Kidney (tissue), 14 donors: ENCODE measurements around the gene PDGFRA. TPM values are rescaled to one million over a fixed set of nuclear protein-coding genes. Genes with fewer than 3 reads are reported as not detected.

ENCODE experiments used
- DNase-seq, 5 donors: peaks; one replicate each; pipeline ENCODE4 v3.0.0-alpha.2; 2013 to 2020
- FAIRE-seq: peaks from 2 replicates; lab custom pipeline; 2012; peaks lifted over from hg19 to GRCh38; lab: Jason Lieb, UNC
- H3K27ac ChIP-seq, 2 donors: one replicate each; pipeline ENCODE4 v1.7.0; 2013; ENCODE audit warnings: low read depth in 2 of 2, low read length in 2 of 2, inconsistent platforms in 1 of 2
- H3K27me3 ChIP-seq: one replicate; pipeline ENCODE4 v1.7.1; 2013; ENCODE audit warnings: low read length, inconsistent platforms; ENCODE audit not compliant: control insufficient read depth, insufficient read depth
- H3K36me3 ChIP-seq, 3 donors: one replicate each; pipeline versions ENCODE4 v1.7.0 to v1.7.1; 2013; ENCODE audit warnings: low read length in 3 of 3, control low read depth in 1 of 3, inconsistent platforms in 1 of 3; ENCODE audit not compliant: insufficient read depth in 3 of 3, control insufficient read depth in 2 of 3
- H3K4me1 ChIP-seq, 3 donors: one replicate each; pipeline versions ENCODE4 v1.7.0 to v1.7.1; 2013; ENCODE audit warnings: low read length in 3 of 3, inconsistent platforms in 1 of 3, low read depth in 1 of 3; ENCODE audit not compliant: control insufficient read depth in 2 of 3, insufficient read depth in 2 of 3
- H3K4me3 ChIP-seq, 3 donors: one replicate each; pipeline versions ENCODE4 v1.7.0 to v1.8.1; 2013; ENCODE audit warnings: low read length in 3 of 3, control low read depth in 1 of 3, inconsistent platforms in 1 of 3
- H3K9ac ChIP-seq, 3 donors: one replicate each; pipeline versions ENCODE4 v1.7.0 to v1.7.1; 2013; ENCODE audit warnings: low read length in 3 of 3, control low read depth in 1 of 3, inconsistent platforms in 1 of 3
- H3K9me3 ChIP-seq, 3 donors: one replicate each; pipeline versions ENCODE4 v1.7.0 to v1.7.1; 2013; ENCODE audit warnings: low read length in 3 of 3, control low read depth in 1 of 3, inconsistent platforms in 1 of 3; ENCODE audit not compliant: control insufficient read depth in 2 of 3, insufficient read depth in 1 of 3
- CTCF ChIP-seq: IDR thresholded peaks from 3 replicates; pipeline ENCODE4 v1.5.1; 2012; ENCODE audit warnings: mild to moderate bottlenecking, moderate library complexity, borderline replicate concordance; ENCODE audit not compliant: insufficient read depth; ENCODE audit errors: extremely low read depth
- intact Hi-C: fragments of 100-400 bp; cut with DNase I; formaldehyde crosslinking; loops from one replicate; pipeline ENCODE4 v1.11.1; 2022
- polyA plus RNA-seq: library from polyadenylated mRNA; stranded (reverse); fragments of 350-450 nt; fragmentation: Illumina TruSeq; extraction: RNeasy Lipid Tissue Mini Kit (QIAGEN cat#74804); gene quantifications from one replicate; pipeline ENCODE4 v1.2.3, GENCODE V29; 2014; ENCODE audit warnings: low read depth, low replicate concordance; ENCODE audit not compliant: insufficient read depth
- total RNA-seq: library from RNA; stranded (reverse); fragmentation: NEBNext Ultra II Directional; extraction: Animal tissue kit (Norgen Biotek cat#: 25700); gene quantifications from one replicate; pipeline ENCODE4 v1.2.1, GENCODE V29; 2021
- donor health status: control.
- donor health status: control.
- donor health status: control.
- donor health status: control.
- donor health status: control.
- donor health status: DM: yes; HTN: yes; CAD: no.
- donor health status: Normal renal cell carcinoma (clear cell type).

The PDGFRA gene
- total and polyA plus RNA-seq, 2 donors from 2014 or later: 12.3 to 71.0 TPM

- Histone ChIP-seq H3K9ac (no peak overlapping the region), H3K27ac (peak overlapping the region in 1 of 2 donors; percentile 9), H3K4me1 (peaks cover 0 to 8% (median 2%) of the 10 kb centered on the region in 3 donors), H3K36me3 (no peaks in the 10 kb centered on the region), H3K4me3 (no peak overlapping the region), H3K27me3 (no peaks in the 10 kb centered on the region), H3K9me3 (peaks cover 0 to under 1% (median 0%) of the 10 kb centered on the region in 3 donors)
- DNase-seq (no peak), FAIRE-seq (no peak)
- TF ChIP-seq CTCF: no peak
- intact Hi-C loops: no loop called here
Measured at GRCh38 chr4:54278216-54278615, 49.1 kb downstream of the PDGFRA start.

GRCh38 chr4:54281054-54281766 lies 52.1 kb downstream of the PDGFRA start:
- H3K4me1 ChIP-seq: peaks cover 0 to 8% (median 2%) of the 10 kb centered on the region in 3 donors
- TF ChIP-seq CTCF: no peak
- no peaks in the 10 kb centered on the region for H3K27me3 ChIP-seq
- peak in 1 of 5 donors; percentile 82 for DNase-seq
- no peak overlapping the region for H3K4me3 ChIP-seq
- H3K36me3 ChIP-seq: no peaks in the 10 kb centered on the region
- intact Hi-C loops: no loop called here
- H3K9me3 ChIP-seq: peaks cover 0 to 3% (median 0%) of the 10 kb centered on the region in 3 donors
- peak; percentile 11 for FAIRE-seq
- no peak overlapping the region for H3K9ac ChIP-seq
- H3K27ac ChIP-seq: peak overlapping the region in 1 of 2 donors; percentile 51

GRCh38 chr4:54282837-54283236 lies 53.7 kb downstream of the PDGFRA start:
- intact Hi-C loops: no loop called here
- Histone ChIP-seq H3K4me1 (peaks cover 0 to 4% (median 0%) of the 10 kb centered on the region in 3 donors), H3K9ac (no peak overlapping the region), H3K27me3 (no peaks in the 10 kb centered on the region), H3K4me3 (no peak overlapping the region), H3K36me3 (peaks cover 0 to 2% (median 0%) of the 10 kb centered on the region in 3 donors), H3K9me3 (peaks cover 0 to 3% (median 0%) of the 10 kb centered on the region in 3 donors), H3K27ac (no peak overlapping the region)
- no peak for TF ChIP-seq CTCF
- DNase-seq: no peak
- no peak for FAIRE-seq
